ENCODE measurements around the gene TOP2B. TPM values are rescaled to one million over a fixed set of nuclear protein-coding genes. Genes with fewer than 3 reads are reported as not detected.

TOP2B gene
- polyA plus RNA-seq, 1 of the 3 experiments (the other 2 are of a cell fraction) = 20.4 TPM

DNA sequence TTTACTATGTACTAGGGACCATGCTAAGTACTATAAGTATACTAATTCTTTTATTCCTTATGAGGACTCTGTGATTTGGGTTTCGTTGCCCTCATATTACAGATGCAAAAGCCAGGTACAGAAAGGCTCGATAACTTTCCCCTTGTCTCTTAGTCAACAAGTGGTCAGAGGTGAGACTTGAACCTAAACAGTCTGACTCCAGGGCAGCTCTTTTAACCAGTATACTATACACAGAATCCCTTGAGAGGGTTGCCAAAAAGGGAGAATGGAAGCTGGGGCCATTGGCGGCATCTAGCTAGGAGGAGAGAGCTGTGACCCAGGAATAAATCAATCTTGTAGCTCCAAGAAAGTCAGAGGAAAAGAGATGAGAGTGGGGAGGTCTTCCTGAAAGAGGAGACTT lies 92.4 kb downstream of the TOP2B start:
- WGBS (ENCODE audit: low lambda C conversion rate) = 97% methylated on average over 3 of the region's 3 CpGs
- DNase-seq = no peak

More for the DNA sequence above, 92.4 kb downstream of the TOP2B start:
- TF ChIP-seq USF2 (IDR thresholded peaks at IDR 0.05; ENCODE audit: borderline replicate concordance, low read depth, low read length) = no peak
- TF ChIP-seq, protein P1, sequence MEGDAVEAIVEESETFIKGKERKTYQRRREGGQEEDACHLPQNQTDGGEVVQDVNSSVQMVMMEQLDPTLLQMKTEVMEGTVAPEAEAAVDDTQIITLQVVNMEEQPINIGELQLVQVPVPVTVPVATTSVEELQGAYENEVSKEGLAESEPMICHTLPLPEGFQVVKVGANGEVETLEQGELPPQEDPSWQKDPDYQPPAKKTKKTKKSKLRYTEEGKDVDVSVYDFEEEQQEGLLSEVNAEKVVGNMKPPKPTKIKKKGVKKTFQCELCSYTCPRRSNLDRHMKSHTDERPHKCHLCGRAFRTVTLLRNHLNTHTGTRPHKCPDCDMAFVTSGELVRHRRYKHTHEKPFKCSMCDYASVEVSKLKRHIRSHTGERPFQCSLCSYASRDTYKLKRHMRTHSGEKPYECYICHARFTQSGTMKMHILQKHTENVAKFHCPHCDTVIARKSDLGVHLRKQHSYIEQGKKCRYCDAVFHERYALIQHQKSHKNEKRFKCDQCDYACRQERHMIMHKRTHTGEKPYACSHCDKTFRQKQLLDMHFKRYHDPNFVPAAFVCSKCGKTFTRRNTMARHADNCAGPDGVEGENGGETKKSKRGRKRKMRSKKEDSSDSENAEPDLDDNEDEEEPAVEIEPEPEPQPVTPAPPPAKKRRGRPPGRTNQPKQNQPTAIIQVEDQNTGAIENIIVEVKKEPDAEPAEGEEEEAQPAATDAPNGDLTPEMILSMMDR (IDR thresholded peaks at IDR 0.05) = no peak
- TF ChIP-seq PBX3 (IDR thresholded peaks at IDR 0.05) = no peak
- TF ChIP-seq EZH2phosphoT487 (IDR thresholded peaks at IDR 0.05; ENCODE audit: borderline replicate concordance, low read depth) = no peak
- TF ChIP-seq SMC3 (IDR thresholded peaks at IDR 0.05; ENCODE audit: low read depth, low read length) = no peak
- no peak for TF ChIP-seq IRF3 (IDR thresholded peaks at IDR 0.05; ENCODE audit: low read depth, low read length)
- TF ChIP-seq RAD21 (IDR thresholded peaks at IDR 0.05; ENCODE audit: low read length) = no peak
- TF ChIP-seq EP300 (IDR thresholded peaks at IDR 0.05; ENCODE audit: borderline replicate concordance in 1 of 2, low read depth in 1 of 2, low read length in 1 of 2) = no peak
- TF ChIP-seq REST (IDR thresholded peaks at IDR 0.05; ENCODE audit: low read depth, low read length) = no peak
- no peak for TF ChIP-seq GATA2 (CRISPR knock-in tag; IDR thresholded peaks at IDR 0.05)
- no peak for TF ChIP-seq GABPA (IDR thresholded peaks at IDR 0.05; ENCODE audit: low read depth)
- no peak for TF ChIP-seq ZBTB33 (IDR thresholded peaks at IDR 0.05; ENCODE audit: borderline replicate concordance, low read depth)
- TF ChIP-seq TCF12 (IDR thresholded peaks at IDR 0.05) = no peak
- TF ChIP-seq ELF1 (IDR thresholded peaks at IDR 0.05) = no peak
- TF ChIP-seq POLR2AphosphoS5 (IDR thresholded peaks at IDR 0.05; ENCODE audit: low read depth, low read length) = no peak
- Histone ChIP-seq H3F3A (replicated peaks; ENCODE audit: insufficient read depth) (peaks cover 32% of the 10 kb centered on the region), H3K27me3 (ENCODE audit: insufficient read depth) (no peaks in the 10 kb centered on the region), H2AFZ (ENCODE audit: low read depth) (0 out of 2 replicates have a peak overlapping the region, but pooled peaks have one; percentile 39), H3K9me2 (no peaks in the 10 kb centered on the region), H3K4me2 (peak overlapping the region; percentile 72), H3K9ac (peak overlapping the region; percentile 71; the same call in 1 of the 2 replicates), H3K4me1 (ENCODE audit: control insufficient read depth in 1 of 2, insufficient read depth in 2 of 2, low read depth in 1 of 2, low read length in 1 of 2) (peaks cover 15 to 35% of the 10 kb centered on the region in 2 experiments), H3K79me2 (ENCODE audit: insufficient read depth) (peaks cover 29% of the 10 kb centered on the region; the same call in 1 of the 2 replicates), H4K20me1 (ENCODE audit: insufficient read depth) (no peaks in the 10 kb centered on the region), H3K4me3 (ENCODE audit: low read depth in 2 of 2, low read length in 1 of 2) (no peak overlapping the region), H3K36me3 (replicated peaks in 1 of 2; ENCODE audit: control insufficient read depth in 1 of 2, insufficient read depth in 2 of 2, low read length in 1 of 2) (peaks cover 0 to 6% of the 10 kb centered on the region in 2 experiments), H3K27ac (ENCODE audit: low read depth in 2 of 2, low read length in 1 of 2) (peak overlapping the region; percentile 93 to 95), H3K9me3 (no peaks in the 10 kb centered on the region)
- CTCF ChIA-PET = interaction anchor here (0.9 to 6.1 kb wide), 3 partner anchors 13 to 87 kb away, joined by 3 to 26 read pairs (median 4); no protein-coding TSS in a partner anchor
- POLR2A ChIA-PET = interaction anchor here (0.6 kb wide), 1 partner anchor 168 kb away, joined by 3 read pairs; no protein-coding TSS in a partner anchor

Data from SK-N-SH (cell line).